ENCODE data around the gene INPP4B.

- TF ChIP-seq, protein P1, sequence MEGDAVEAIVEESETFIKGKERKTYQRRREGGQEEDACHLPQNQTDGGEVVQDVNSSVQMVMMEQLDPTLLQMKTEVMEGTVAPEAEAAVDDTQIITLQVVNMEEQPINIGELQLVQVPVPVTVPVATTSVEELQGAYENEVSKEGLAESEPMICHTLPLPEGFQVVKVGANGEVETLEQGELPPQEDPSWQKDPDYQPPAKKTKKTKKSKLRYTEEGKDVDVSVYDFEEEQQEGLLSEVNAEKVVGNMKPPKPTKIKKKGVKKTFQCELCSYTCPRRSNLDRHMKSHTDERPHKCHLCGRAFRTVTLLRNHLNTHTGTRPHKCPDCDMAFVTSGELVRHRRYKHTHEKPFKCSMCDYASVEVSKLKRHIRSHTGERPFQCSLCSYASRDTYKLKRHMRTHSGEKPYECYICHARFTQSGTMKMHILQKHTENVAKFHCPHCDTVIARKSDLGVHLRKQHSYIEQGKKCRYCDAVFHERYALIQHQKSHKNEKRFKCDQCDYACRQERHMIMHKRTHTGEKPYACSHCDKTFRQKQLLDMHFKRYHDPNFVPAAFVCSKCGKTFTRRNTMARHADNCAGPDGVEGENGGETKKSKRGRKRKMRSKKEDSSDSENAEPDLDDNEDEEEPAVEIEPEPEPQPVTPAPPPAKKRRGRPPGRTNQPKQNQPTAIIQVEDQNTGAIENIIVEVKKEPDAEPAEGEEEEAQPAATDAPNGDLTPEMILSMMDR (conservative IDR thresholded peaks at IDR 0.05 in 1 of 2, IDR thresholded peaks at IDR 0.05 in 1 of 2; ENCODE audit: low read depth in 1 of 2, low read length in 2 of 2): no peak
- no peak for TF ChIP-seq EZH2 (IDR thresholded peaks at IDR 0.05; ENCODE audit: low read length, missing control alignments)
Measured at GRCh38 chr4:142091085-142091513, 755.0 kb downstream of the INPP4B start.

All from fibroblast of lung (primary cell).